HepG2 (cell line): ENCODE measurements around the gene USP36. TPM values are rescaled to one million over a fixed set of nuclear protein-coding genes. Genes with fewer than 3 reads are reported as not detected.

ENCODE experiments used
- AGO1 ChIP-seq: fragments of 200-400 bp; formaldehyde crosslinking; IDR thresholded peaks from 2 replicates; pipeline ENCODE4 v1.6.1; 2017; ENCODE audit warnings: mild to moderate bottlenecking, low read depth, low read length, moderate library complexity; ENCODE audit not compliant: poor library complexity, severe bottlenecking
- ARNTL ChIP-seq: sonication (generic); formaldehyde crosslinking; IDR thresholded peaks from 2 replicates; pipeline ENCODE4 v1.4.0; 2020; ENCODE audit warnings: mild to moderate bottlenecking, missing genetic modification reagents
- CHD2 ChIP-seq: IDR thresholded peaks from 2 replicates; pipeline ENCODE4 v1.6.1; 2011; ENCODE audit warnings: low read depth, low read length, improper control_type of control experiment
- HIC2 ChIP-seq: sonication (generic); formaldehyde crosslinking; IDR thresholded peaks from 2 replicates; pipeline ENCODE4 v1.9.0; 2022; ENCODE audit warnings: low read depth, missing genetic modification reagents
- PAXIP1 ChIP-seq: sonication (generic); formaldehyde crosslinking; conservative IDR thresholded peaks from 2 replicates; pipeline ENCODE4 v1.4.0; 2020; ENCODE audit warnings: mild to moderate bottlenecking, missing genetic modification reagents, moderate library complexity
- PREB ChIP-seq: sonication (generic); formaldehyde crosslinking; IDR thresholded peaks from 2 replicates; pipeline ENCODE4 v1.4.0; 2020; ENCODE audit warnings: missing genetic modification reagents
- RBM39 ChIP-seq: fragments of 200-400 bp; formaldehyde crosslinking; IDR thresholded peaks from one replicate; pipeline ENCODE4 v1.6.1; 2018; ENCODE audit warnings: antibody characterized with exemption, mild to moderate bottlenecking, low read depth, low read length; ENCODE audit not compliant: poor library complexity, severe bottlenecking
- RERE ChIP-seq: IDR thresholded peaks from 2 replicates; pipeline ENCODE4 v1.6.1; 2016; ENCODE audit warnings: low read depth, missing genetic modification reagents, missing compliant biosample characterization
- TEAD2 ChIP-seq: sonication (generic); formaldehyde crosslinking; IDR thresholded peaks from 2 replicates; pipeline ENCODE4 v1.9.0; 2021; ENCODE audit warnings: missing genetic modification reagents
- THAP11 ChIP-seq: IDR thresholded peaks from 2 replicates; pipeline ENCODE4 v1.6.1; 2016; ENCODE audit warnings: missing biosample characterization, missing genetic modification reagents
- ZNF570 ChIP-seq: sonication (generic); formaldehyde crosslinking; IDR thresholded peaks from 2 replicates; pipeline ENCODE4 v1.4.0; 2020; ENCODE audit warnings: mild to moderate bottlenecking, missing genetic modification reagents, borderline replicate concordance
- ZNF598 ChIP-seq: sonication (generic); formaldehyde crosslinking; IDR thresholded peaks from 2 replicates; pipeline ENCODE4 v1.5.1; 2020; ENCODE audit warnings: mild to moderate bottlenecking, missing genetic modification reagents, borderline replicate concordance
- polyA plus RNA-seq, 8 experiments: library from polyadenylated mRNA; depleted of rRNA in 3 of 8; stranded (reverse) in 7 of 8; unstranded in 1 of 8; fragments of >200 nt; fragmentation: Illumina TruSeq in 4 of 8; extraction: Trizol in 4 of 8; gene quantifications; 2 replicates each; pipeline versions ENCODE4 v1.2.1 to v1.2.3, GENCODE V29; 2011 to 2016; ENCODE audit warnings: low read depth in 4 of 8, missing spikeins in 1 of 8, mixed read lengths in 1 of 8; ENCODE audit not compliant: insufficient read depth in 1 of 8
- total RNA-seq, 5 experiments: library from RNA; depleted of rRNA; stranded (reverse); fragments of >200 nt; fragmentation: Illumina TruSeq; extraction: Trizol; gene quantifications; 2 replicates each; pipeline ENCODE4 v1.2.3, GENCODE V29; 2016; ENCODE audit warnings: low read depth in 1 of 5

Gene USP36
- total and polyA plus RNA-seq, 2 of the 13 experiments (the other 11 are each of a cell fraction or from before 2014, with no cell fraction given), result 29.6 to 45.9 TPM

- TF ChIP-seq PREB (no peak), CHD2 (0 out of 2 replicates have a peak, but pooled peaks have one; percentile 12), AGO1 (no peak), HIC2 (CRISPR knock-in tag) (0 out of 2 replicates have a peak, but pooled peaks have one; percentile 29), ARNTL (CRISPR knock-in tag) (peak; percentile 85), RERE (peak; percentile 75; the same call in 1 of the 2 replicates), RBM39 (no peak), PAXIP1 (CRISPR knock-in tag) (peak; percentile 96), ZNF570 (CRISPR knock-in tag) (no peak), ZNF598 (no peak), THAP11 (CRISPR knock-in tag) (peak; percentile 61), TEAD2 (CRISPR knock-in tag) (no peak)
Measured at GRCh38 chr17:78748048-78748729, 92.4 kb downstream of the USP36 start (continued).
